ENCODE results near the gene TMPRSS9. TPM values are rescaled to one million over a fixed set of nuclear protein-coding genes. Genes with fewer than 3 reads are reported as not detected.

TMPRSS9 gene
- total RNA-seq, 2 donors from 2014 or later, result not detected

- Histone ChIP-seq H3K27ac (no peak overlapping the region), H3K4me3 (no peak overlapping the region), H3K9me3 (peaks cover 0 to 3% of the 10 kb centered on the region in 2 donors), H3K27me3 (peaks cover 0 to 5% of the 10 kb centered on the region in 2 donors), H3K4me1 (peaks cover 0 to 4% of the 10 kb centered on the region in 2 donors), H3K36me3 (peaks cover 4% of the 10 kb centered on the region)
- no peak for DNase-seq (ENCODE audit: low spot score)
- TF ChIP-seq CTCF (IDR thresholded peaks at IDR 0.05), result no peak
Measured at GRCh38 chr19:2317300-2317699, 42.8 kb upstream of the TMPRSS9 start.

GRCh38 chr19:2317756-2318155 is 42.3 kb upstream of the TMPRSS9 start:
- peaks cover 0 to 3% of the 10 kb centered on the region in 2 donors for H3K9me3 ChIP-seq
- DNase-seq (ENCODE audit: low spot score), result no peak
- no peak for TF ChIP-seq CTCF (IDR thresholded peaks at IDR 0.05)
- H3K27me3 ChIP-seq, result peaks cover 0 to under 1% of the 10 kb centered on the region in 2 donors
- peaks cover 0 to 4% of the 10 kb centered on the region in 2 donors for H3K4me1 ChIP-seq
- H3K4me3 ChIP-seq, result no peak overlapping the region
- peaks cover 5% of the 10 kb centered on the region for H3K36me3 ChIP-seq
- H3K27ac ChIP-seq, result no peak overlapping the region

- Histone ChIP-seq H3K9me3 (peaks cover 0 to 3% of the 10 kb centered on the region in 2 donors), H3K4me1 (peaks cover 0 to 4% of the 10 kb centered on the region in 2 donors), H3K27ac (no peak overlapping the region), H3K27me3 (no peaks in the 10 kb centered on the region), H3K36me3 (peaks cover 14% of the 10 kb centered on the region), H3K4me3 (no peak overlapping the region)
- TF ChIP-seq CTCF (IDR thresholded peaks at IDR 0.05), result no peak
- no peak for DNase-seq (ENCODE audit: low spot score)
Measured at GRCh38 chr19:2318923-2319322, 41.1 kb upstream of the TMPRSS9 start.

- H3K4me1 ChIP-seq, result peaks cover 0 to 4% of the 10 kb centered on the region in 2 donors
- H3K4me3 ChIP-seq, result no peak overlapping the region
- H3K27ac ChIP-seq, result no peak overlapping the region
- peaks cover 14% of the 10 kb centered on the region for H3K36me3 ChIP-seq
- H3K9me3 ChIP-seq, result peaks cover 0 to 3% of the 10 kb centered on the region in 2 donors
- no peaks in the 10 kb centered on the region for H3K27me3 ChIP-seq
- TF ChIP-seq CTCF (IDR thresholded peaks at IDR 0.05), result no peak
- DNase-seq (ENCODE audit: low spot score), result no peak
Measured at GRCh38 chr19:2319551-2319950, 40.5 kb upstream of the TMPRSS9 start.

- Histone ChIP-seq H3K9me3 (no peaks in the 10 kb centered on the region), H3K4me3 (no peak overlapping the region), H3K36me3 (peaks cover 14% of the 10 kb centered on the region), H3K27me3 (no peaks in the 10 kb centered on the region), H3K4me1 (peaks cover 0 to 4% of the 10 kb centered on the region in 2 donors), H3K27ac (no peak overlapping the region)
- no peak for TF ChIP-seq CTCF (IDR thresholded peaks at IDR 0.05)
- DNase-seq (ENCODE audit: low spot score), result no peak
Measured at GRCh38 chr19:2320049-2320448, 40.0 kb upstream of the TMPRSS9 start.

GRCh38 chr19:2320939-2321338 is 39.1 kb upstream of the TMPRSS9 start:
- peaks cover 14% of the 10 kb centered on the region for H3K36me3 ChIP-seq
- H3K9me3 ChIP-seq, result no peaks in the 10 kb centered on the region
- TF ChIP-seq CTCF (IDR thresholded peaks at IDR 0.05), result no peak
- no peak for DNase-seq (ENCODE audit: low spot score)
- no peaks in the 10 kb centered on the region for H3K27me3 ChIP-seq
- H3K27ac ChIP-seq, result no peak overlapping the region
- peaks cover 0 to under 1% of the 10 kb centered on the region in 2 donors for H3K4me1 ChIP-seq
- H3K4me3 ChIP-seq, result no peak overlapping the region
